Stimulated activated effector memory CD8-positive, alpha-beta T cell treated with anti-CD3 and anti-CD28 coated beads, Interleukin-12 subunit alpha, Interleukin-12 subunit beta, amount 100 ng/mL, for 72 hours (primary cell): ENCODE results near the gene ZNF107.
A peak's percentile ranks its signal among the peaks of the same experiment; 100 is the strongest.
"Not testable (repeated sequence)": the region's sequence is repeated elsewhere in the genome, so short reads cannot be mapped to it uniquely, and the experiment has no call there.

ENCODE experiments used
- ATAC-seq: fragments of 150-1000 bp; cut with Tn5 transposase; 2 replicates; pipeline ENCODE4 v1.10.0; 2021
- DNase-seq, 2 donors: peaks; one replicate each; pipeline ENCODE4 v3.0.0; 2021 to 2022; ENCODE audit warnings: low spot score in 2 of 2
- H3K27ac Mint-ChIP-seq: one replicate; pipeline ENCODE4 v1.8.0; 2022; ENCODE audit warnings: mild to moderate bottlenecking, mixed read lengths
- H3K36me3 Mint-ChIP-seq: one replicate; pipeline ENCODE4 v1.8.0; 2022; ENCODE audit warnings: mild to moderate bottlenecking, mixed read lengths
- H3K4me1 Mint-ChIP-seq: one replicate; pipeline ENCODE4 v1.8.0; 2022; ENCODE audit warnings: mixed read lengths
- H3K4me3 Mint-ChIP-seq: one replicate; pipeline ENCODE4 v1.8.0; 2022; ENCODE audit warnings: mild to moderate bottlenecking, mixed read lengths
- H3K9me3 Mint-ChIP-seq: one replicate; pipeline ENCODE4 v1.8.0; 2022; ENCODE audit warnings: mixed read lengths

ZNF107 gene

DNA sequence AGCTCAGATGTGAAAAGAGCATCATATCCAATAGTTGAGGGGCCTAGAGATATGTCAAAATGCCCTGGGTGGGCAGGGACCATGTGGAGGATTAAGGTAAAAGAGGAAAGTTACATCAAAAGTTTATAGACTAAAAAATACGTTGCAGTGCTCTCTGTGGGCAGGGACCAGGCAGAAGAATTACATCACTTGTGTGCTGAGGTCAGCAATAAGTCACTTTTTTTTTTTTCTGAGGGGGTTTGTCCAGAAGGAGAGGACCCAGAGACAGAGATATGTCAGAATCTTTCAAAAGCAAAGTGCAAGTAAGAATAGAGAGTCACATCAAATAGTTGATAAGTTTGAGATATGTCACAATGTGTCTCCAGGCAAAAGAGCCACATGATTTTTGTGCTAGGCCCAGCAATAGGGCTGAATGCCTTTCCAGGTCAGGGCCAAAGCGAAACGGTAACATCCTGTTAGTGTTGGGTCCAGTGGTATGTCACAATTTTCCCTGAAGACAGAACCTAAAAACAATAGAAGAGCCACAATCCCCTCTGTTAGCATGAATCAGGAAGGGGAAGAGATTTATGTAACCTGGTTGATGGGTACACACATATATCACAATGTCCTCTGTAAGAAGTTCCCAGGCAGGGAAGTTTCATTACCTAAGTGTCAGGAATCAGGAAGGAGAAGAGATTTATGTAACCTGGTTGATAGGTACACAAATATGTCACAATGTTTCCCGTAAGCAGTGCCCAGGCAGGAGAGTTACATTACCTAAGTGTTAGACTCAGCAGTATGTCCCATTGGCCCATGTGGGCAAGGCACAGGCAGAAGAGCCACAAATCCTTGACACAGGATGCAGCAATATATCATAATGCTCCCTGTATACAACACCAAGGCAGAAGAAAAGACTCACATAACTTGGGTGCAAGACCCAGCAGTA lies 28.1 kb upstream of the ZNF107 start:
- no peaks in the 10 kb centered on the region for H3K9me3 Mint-ChIP-seq
- no peaks in the 10 kb centered on the region for H3K4me1 Mint-ChIP-seq
- no peak overlapping the region for H3K27ac Mint-ChIP-seq
- ATAC-seq (no peak), DNase-seq (no peak)
- H3K4me3 Mint-ChIP-seq, result no peak overlapping the region
- H3K36me3 Mint-ChIP-seq, result no peaks in the 10 kb centered on the region

DNA sequence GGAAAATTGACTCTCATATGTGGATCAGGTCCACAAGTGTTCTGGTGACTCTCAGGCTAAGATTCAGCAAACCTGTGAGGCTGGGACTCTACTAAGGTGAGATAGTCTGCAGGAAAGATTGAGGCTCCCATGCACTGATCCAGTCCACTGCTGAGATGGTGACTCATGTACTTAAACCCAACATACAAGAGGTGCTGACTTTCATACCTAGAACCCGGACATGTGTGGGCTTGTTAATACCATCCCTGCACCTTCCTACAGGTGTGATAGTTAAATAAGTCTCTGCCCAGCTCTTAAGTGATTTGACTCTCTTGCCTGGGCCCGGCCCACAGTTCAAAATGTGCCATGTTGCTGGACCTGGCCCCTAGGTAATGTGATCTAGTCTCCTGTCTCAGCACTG lies 27.1 kb upstream of the ZNF107 start:
- DNase-seq, result no peak
- no peaks in the 10 kb centered on the region for H3K36me3 Mint-ChIP-seq
- no peak for ATAC-seq
- no peak overlapping the region for H3K4me3 Mint-ChIP-seq
- H3K27ac Mint-ChIP-seq, result peak overlapping the region; percentile 41
- no peaks in the 10 kb centered on the region for H3K9me3 Mint-ChIP-seq
- no peaks in the 10 kb centered on the region for H3K4me1 Mint-ChIP-seq

- DNase-seq, result no peak
- Mint-ChIP-seq H3K36me3 (no peaks in the 10 kb centered on the region), H3K9me3 (no peaks in the 10 kb centered on the region), H3K27ac (peak overlapping the region; percentile 41), H3K4me1 (no peaks in the 10 kb centered on the region), H3K4me3 (no peak overlapping the region)
- ATAC-seq, result peak; percentile 57
Measured at GRCh38 chr7:64639267-64640001, 26.5 kb upstream of the ZNF107 start.

DNA sequence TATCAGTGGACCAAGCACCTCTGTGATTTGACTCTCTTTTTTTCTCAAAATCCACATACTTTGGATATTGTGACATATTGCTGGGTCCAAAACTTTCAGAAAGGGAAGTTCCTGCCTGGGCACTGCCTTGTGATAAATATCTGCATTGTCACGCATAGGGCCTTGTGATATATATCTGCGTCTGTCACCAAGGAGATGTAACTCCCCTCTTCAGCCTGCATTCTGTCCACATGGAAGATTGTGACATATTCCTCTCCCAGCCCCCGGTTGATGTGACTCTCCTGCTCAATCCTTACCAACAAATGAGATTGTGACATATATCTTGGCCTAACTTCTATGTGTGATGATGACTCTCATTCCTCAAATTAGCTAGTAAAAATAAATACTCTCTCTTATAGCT lies 25.4 kb upstream of the ZNF107 start:
- H3K4me3 Mint-ChIP-seq, result no peak overlapping the region
- no peak overlapping the region for H3K27ac Mint-ChIP-seq
- DNase-seq, result no peak
- H3K36me3 Mint-ChIP-seq, result no peaks in the 10 kb centered on the region
- ATAC-seq, result no peak
- H3K4me1 Mint-ChIP-seq, result no peaks in the 10 kb centered on the region
- H3K9me3 Mint-ChIP-seq, result no peaks in the 10 kb centered on the region

DNA sequence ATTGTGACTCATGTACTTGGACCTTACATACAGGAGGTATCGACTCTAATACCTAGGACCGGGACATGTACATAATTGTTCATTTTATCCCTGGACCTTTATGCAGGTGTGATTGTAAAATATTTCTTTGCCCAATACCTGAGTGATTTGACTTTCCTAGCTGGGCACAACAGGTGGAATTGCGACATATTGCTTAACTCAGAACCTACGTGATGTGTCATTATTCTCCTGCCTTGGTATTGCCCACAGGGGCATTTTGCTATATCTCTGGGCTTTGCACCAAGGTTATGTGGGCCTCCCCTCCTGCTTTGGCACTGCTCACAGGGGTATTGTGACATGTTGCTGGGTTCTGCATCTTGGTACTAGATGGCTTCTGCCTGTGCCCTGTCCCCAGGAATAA lies 23.9 kb upstream of the ZNF107 start:
- no peaks in the 10 kb centered on the region for H3K4me1 Mint-ChIP-seq
- no peak overlapping the region for H3K27ac Mint-ChIP-seq
- DNase-seq (no peak), ATAC-seq (no peak)
- no peak overlapping the region for H3K4me3 Mint-ChIP-seq
- H3K9me3 Mint-ChIP-seq, result no peaks in the 10 kb centered on the region
- H3K36me3 Mint-ChIP-seq, result no peaks in the 10 kb centered on the region

GRCh38 chr7:64642875-64643274 lies 23.1 kb upstream of the ZNF107 start:
- no peaks in the 10 kb centered on the region for H3K4me1 Mint-ChIP-seq
- DNase-seq (no peak), ATAC-seq (no peak)
- no peaks in the 10 kb centered on the region for H3K9me3 Mint-ChIP-seq
- no peak overlapping the region for H3K4me3 Mint-ChIP-seq
- H3K27ac Mint-ChIP-seq, result no peak overlapping the region
- no peaks in the 10 kb centered on the region for H3K36me3 Mint-ChIP-seq

DNA sequence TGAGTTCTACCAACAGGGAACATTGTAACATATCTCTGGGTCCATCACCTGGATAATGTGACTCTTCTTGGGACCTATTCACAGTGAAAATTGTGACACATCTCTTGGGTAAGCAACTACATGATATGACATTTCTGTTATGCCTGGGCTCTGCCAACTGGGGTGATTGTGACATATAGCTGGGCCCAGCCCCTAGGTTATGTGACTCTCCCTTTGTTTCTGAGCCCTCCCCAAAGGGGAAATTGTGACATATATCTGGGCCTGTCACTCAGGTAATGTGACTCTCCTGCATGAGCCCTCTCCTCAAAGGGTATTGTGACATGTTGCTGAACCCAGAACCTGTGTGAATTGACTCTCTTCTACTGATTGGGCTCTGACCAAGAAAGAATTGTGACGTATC lies 22.4 kb upstream of the ZNF107 start:
- no peaks in the 10 kb centered on the region for H3K36me3 Mint-ChIP-seq
- ATAC-seq (peak; percentile 74), DNase-seq (no peak)
- no peaks in the 10 kb centered on the region for H3K4me1 Mint-ChIP-seq
- no peak overlapping the region for H3K27ac Mint-ChIP-seq
- no peaks in the 10 kb centered on the region for H3K9me3 Mint-ChIP-seq
- no peak overlapping the region for H3K4me3 Mint-ChIP-seq

DNA sequence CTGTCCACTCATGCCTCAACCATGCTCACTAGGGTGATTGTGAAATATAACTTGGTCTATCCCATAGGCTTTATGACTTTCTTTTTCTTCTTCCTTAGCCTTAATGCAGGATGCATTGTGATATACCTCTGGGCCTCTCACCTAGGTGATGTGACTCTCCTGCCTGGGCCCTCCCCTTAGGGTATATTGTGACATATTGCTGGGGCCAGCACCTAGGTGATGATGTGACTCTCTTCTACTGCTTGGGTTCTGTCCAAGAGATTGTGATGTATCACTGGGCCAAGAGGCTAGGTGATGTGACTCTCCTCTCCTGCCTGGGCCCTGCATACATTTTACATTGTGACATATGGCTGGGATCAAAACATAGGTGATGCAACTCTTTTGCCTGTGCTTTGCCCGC lies 14.7 kb upstream of the ZNF107 start:
- DNase-seq (no peak), ATAC-seq (no peak)
- Mint-ChIP-seq H3K4me1 (no peaks in the 10 kb centered on the region), H3K36me3 (no peaks in the 10 kb centered on the region), H3K9me3 (no peaks in the 10 kb centered on the region), H3K27ac (no peak overlapping the region), H3K4me3 (no peak overlapping the region)

- H3K4me1 Mint-ChIP-seq, result no peaks in the 10 kb centered on the region
- ATAC-seq (no peak), DNase-seq (no peak)
- no peaks in the 10 kb centered on the region for H3K9me3 Mint-ChIP-seq
- H3K4me3 Mint-ChIP-seq, result no peak overlapping the region
- H3K36me3 Mint-ChIP-seq, result no peaks in the 10 kb centered on the region
- H3K27ac Mint-ChIP-seq, result no peak overlapping the region
Measured at GRCh38 chr7:64651632-64652165, 14.2 kb upstream of the ZNF107 start.

GRCh38 chr7:64653721-64654401 lies 12.1 kb upstream of the ZNF107 start:
- no peaks in the 10 kb centered on the region for H3K36me3 Mint-ChIP-seq
- H3K9me3 Mint-ChIP-seq, result no peaks in the 10 kb centered on the region
- no peak overlapping the region for H3K4me3 Mint-ChIP-seq
- ATAC-seq (no peak), DNase-seq (peak in 1 of 2 donors; percentile 40)
- peak overlapping the region; percentile 29 for H3K27ac Mint-ChIP-seq
- H3K4me1 Mint-ChIP-seq, result no peaks in the 10 kb centered on the region

DNA sequence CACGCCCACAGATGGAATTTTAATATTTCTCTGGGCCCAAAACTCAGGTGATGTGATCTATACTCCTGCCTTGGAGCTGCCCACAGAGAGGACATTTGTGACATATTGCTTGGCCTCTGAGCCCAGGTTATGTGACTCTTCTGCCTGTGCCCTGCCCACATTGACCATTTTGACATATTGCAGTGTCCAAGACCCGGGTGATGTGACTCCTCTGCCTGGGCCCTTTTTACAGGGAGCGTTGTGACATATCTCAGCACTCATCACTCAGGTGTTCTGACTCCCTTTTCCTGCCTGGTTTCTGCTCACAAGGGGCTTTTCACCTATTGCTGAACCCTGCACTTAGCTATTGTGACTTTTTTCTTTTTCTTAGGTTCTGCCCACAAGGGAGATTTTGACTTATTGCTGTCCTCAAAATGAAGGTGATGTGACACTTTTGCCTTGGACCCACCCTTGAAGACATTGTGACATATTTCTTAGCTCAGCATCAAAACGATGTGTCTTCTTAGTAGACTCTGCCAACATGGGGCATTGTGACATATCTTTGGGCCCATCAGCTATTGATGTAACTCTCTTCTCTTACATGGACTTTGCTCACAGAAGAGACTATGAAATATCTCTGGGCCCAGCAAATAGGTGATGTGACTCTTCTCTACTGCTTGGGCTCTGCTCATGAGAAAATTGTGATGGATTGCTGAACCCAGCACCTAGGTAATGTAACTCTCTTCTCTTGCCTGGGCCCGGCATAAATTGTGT lies 11.0 kb upstream of the ZNF107 start:
- ATAC-seq (no peak), DNase-seq (no peak)
- Mint-ChIP-seq H3K4me3 (no peak overlapping the region), H3K27ac (no peak overlapping the region), H3K9me3 (no peaks in the 10 kb centered on the region), H3K4me1 (no peaks in the 10 kb centered on the region), H3K36me3 (no peaks in the 10 kb centered on the region)

DNA sequence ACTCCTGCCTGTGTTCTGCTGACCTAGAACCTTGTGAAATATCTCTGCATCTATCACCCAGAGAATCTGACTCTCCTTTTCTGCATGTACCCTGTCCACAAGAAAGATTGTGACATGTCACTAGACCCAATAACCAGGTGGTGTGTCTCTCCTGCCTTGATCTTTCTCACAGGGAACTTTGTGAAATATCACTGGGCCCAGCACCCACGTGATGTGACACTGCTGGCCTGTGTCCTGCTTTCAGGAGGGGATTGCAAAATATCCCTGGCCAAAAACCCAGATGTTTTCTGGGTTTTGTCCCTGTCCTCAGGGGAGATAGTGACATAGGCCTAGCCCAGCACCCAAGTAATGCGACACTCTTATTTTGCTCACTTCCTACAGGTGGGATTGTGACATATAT lies 10.1 kb upstream of the ZNF107 start:
- no peaks in the 10 kb centered on the region for H3K36me3 Mint-ChIP-seq
- H3K4me1 Mint-ChIP-seq, result no peaks in the 10 kb centered on the region
- no peak for DNase-seq
- H3K27ac Mint-ChIP-seq, result no peak overlapping the region
- no peaks in the 10 kb centered on the region for H3K9me3 Mint-ChIP-seq
- no peak for ATAC-seq
- H3K4me3 Mint-ChIP-seq, result no peak overlapping the region

DNA sequence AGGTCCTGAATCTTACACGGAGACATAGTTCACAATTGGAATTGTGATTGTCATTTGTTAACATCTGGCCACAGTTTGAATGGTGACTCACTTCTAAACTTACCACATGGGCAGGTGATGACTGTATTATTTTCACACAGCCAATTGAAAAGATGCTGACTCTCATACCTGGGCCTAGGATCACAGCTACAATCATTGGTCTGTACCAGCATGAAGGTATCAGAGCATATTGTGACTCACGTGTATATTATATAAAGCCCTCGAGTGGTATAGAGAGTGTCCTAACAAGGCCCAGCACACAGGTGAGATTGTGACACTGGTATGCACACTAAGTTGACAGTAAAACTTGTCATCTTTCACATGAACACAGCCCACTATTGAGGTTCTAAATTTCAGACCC lies 9.4 kb upstream of the ZNF107 start:
- H3K4me1 Mint-ChIP-seq, result no peaks in the 10 kb centered on the region
- DNase-seq (no peak), ATAC-seq (peak; percentile 66)
- peaks cover 5% of the 10 kb centered on the region for H3K9me3 Mint-ChIP-seq
- H3K27ac Mint-ChIP-seq, result no peak overlapping the region
- H3K36me3 Mint-ChIP-seq, result no peaks in the 10 kb centered on the region
- H3K4me3 Mint-ChIP-seq, result no peak overlapping the region

DNA sequence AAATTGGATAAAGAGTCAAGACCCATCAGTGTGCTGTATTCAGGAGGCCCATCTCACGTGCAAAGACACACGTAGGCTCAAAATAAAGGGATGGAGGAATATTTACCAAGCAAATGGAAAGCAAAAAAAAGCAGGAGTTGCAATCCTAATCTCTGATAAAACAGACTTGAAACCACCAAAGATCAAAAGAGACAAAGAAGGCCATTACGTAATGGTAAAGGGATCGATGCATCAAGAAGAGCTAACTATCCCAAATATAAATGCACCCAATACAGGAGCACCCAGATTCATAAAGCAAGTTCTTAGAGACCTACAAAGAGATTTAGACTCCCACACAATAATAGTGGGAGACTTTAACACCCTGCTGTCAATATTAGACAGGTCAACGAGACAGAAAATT lies 3.8 kb upstream of the ZNF107 start:
- not testable (repeated sequence) for DNase-seq, H3K27ac Mint-ChIP-seq

GRCh38 chr7:64666663-64667050 lies 724 bp downstream of the ZNF107 start:
- DNase-seq, result no peak
- Mint-ChIP-seq H3K4me3 (peak overlapping the region; percentile 95), H3K9me3 (no peaks in the 10 kb centered on the region), H3K27ac (peak overlapping the region; percentile 98), H3K4me1 (peaks cover 51% of the 10 kb centered on the region), H3K36me3 (peaks cover 57% of the 10 kb centered on the region)
- ATAC-seq, result no peak

More for the DNA sequence above, 3.8 kb upstream of the ZNF107 start:
- Mint-ChIP-seq H3K36me3 (peaks cover 11% of the 10 kb centered on the region), H3K4me1 (peaks cover 21% of the 10 kb centered on the region)
- not testable (repeated sequence) for H3K4me3 Mint-ChIP-seq, H3K9me3 Mint-ChIP-seq, ATAC-seq
